Left ventricle myocardium inferior (tissue), 1 donor: ENCODE results near the gene CREBRF. TPM values are rescaled to one million over a fixed set of nuclear protein-coding genes. Genes with fewer than 3 reads are reported as not detected.
"Not testable (repeated sequence)": the region's sequence is repeated elsewhere in the genome, so short reads cannot be mapped to it uniquely, and the experiment has no call there.

Source experiments
- DNase-seq: peaks from one replicate; pipeline ENCODE4 v3.0.0-alpha.2; 2020
- H3K27ac ChIP-seq: fragments of 200-600 bp; replicated peaks from 2 replicates; pipeline ENCODE4 v1.8.0; 2021
- H3K27me3 ChIP-seq: fragments of 200-600 bp; 2 replicates; pipeline ENCODE4 v1.8.0; 2021; ENCODE audit warnings: low read depth
- H3K36me3 ChIP-seq: fragments of 200-600 bp; 2 replicates; pipeline ENCODE4 v1.8.0; 2021
- H3K4me1 ChIP-seq: fragments of 200-600 bp; 2 replicates; pipeline ENCODE4 v1.8.0; 2021
- H3K4me3 ChIP-seq: fragments of 200-600 bp; 2 replicates; pipeline ENCODE4 v1.8.0; 2021; ENCODE audit warnings: mild to moderate bottlenecking, moderate library complexity
- H3K9me3 ChIP-seq: fragments of 200-600 bp; replicated peaks from 2 replicates; pipeline ENCODE4 v1.8.0; 2021
- CTCF ChIP-seq: fragments of 200-600 bp; IDR thresholded peaks from 2 replicates; pipeline ENCODE4 v1.8.0; 2021; ENCODE audit warnings: antibody characterized with exemption, mild to moderate bottlenecking, borderline replicate concordance
- intact Hi-C: fragments of 100-400 bp; cut with micrococcal nuclease; formaldehyde crosslinking; loops from one replicate; pipeline ENCODE4 v1.11.0; 2022
- total RNA-seq: library from RNA; stranded (reverse); fragmentation: NEBNext Ultra II Directional; extraction: Animal tissue kit (Norgen Biotek cat#: 25700); gene quantifications from one replicate; pipeline ENCODE4 v1.2.1, GENCODE V29; 2021
- donor health status: DM: no; HTN: yes; CAD: no; lungs with severe emphysema.

The CREBRF gene
- total RNA-seq, 1 donor from 2014 or later, result 24.1 TPM

DNA sequence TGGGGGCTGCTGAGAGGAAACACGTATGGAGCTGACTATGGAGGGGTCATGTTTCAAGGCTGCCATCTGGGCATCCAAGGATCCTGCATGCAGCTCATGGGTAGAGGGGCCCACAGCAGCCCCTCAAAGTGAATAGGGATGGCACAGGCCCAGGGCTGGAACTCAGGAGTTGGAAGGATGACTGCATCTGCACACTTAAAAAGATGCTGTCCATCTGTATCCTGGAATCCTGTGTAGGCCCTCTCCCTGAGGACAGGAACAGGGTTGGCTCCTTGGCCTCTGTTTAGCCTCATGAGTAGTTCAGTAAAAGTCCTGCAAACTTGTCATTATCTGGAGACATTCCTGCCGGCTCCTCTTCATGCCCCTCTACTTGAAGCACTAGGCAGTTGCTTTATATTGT is 92.2 kb downstream of the CREBRF start:
- TF ChIP-seq CTCF, result no peak
- intact Hi-C loops, result no loop called here
- Histone ChIP-seq H3K4me1 (peaks cover 19% of the 10 kb centered on the region), H3K27ac (no peak overlapping the region), H3K27me3 (no peaks in the 10 kb centered on the region), H3K9me3 (no peaks in the 10 kb centered on the region), H3K36me3 (peaks cover 60% of the 10 kb centered on the region), H3K4me3 (no peak overlapping the region)
- DNase-seq, result no peak

DNA sequence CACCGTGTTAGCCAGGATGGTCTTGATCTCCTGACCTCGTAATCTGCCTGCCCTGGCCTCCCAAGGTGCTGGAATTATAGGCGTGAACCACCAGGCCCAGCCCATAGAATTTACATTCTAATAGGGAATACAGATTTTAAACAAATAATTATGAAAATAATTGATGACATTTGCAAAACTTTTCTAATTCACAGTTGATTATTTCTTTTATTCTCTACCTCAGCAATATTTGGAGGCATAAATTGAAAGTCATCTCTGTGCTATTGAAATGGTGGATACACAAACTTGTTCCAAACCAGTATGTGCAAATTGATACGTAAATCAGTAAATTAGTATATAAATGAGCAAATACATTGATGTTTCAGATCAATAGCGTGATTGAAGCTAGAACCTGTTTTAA is 96.4 kb downstream of the CREBRF start:
- H3K4me1 ChIP-seq, result no peaks in the 10 kb centered on the region
- H3K36me3 ChIP-seq, result peaks cover 89% of the 10 kb centered on the region
- H3K27ac ChIP-seq, result no peak overlapping the region
- no peak for DNase-seq
- no peak for TF ChIP-seq CTCF
- no peak overlapping the region for H3K4me3 ChIP-seq
- H3K9me3 ChIP-seq, result no peaks in the 10 kb centered on the region
- intact Hi-C loops, result no loop called here
- H3K27me3 ChIP-seq, result no peaks in the 10 kb centered on the region

DNA sequence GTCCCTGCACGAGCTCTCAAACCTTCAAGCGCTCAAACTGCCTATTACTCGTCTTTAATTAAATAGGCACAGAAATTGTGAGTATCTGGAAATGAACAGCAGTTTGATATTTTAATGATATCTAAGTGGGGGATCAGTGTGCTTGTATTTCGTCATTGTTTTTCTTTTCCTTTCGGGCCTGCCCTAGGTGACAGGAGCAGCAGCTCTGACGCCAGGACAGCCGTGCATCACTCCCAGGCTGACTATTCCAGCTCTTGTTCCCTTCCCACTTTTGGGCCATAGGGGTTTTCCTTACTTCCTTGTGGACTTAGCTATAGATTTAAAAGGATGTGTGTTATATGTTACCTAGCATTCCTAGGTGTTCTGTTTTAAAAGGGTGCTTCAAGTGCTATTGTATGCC is 97.7 kb downstream of the CREBRF start:
- Histone ChIP-seq H3K27me3 (no peaks in the 10 kb centered on the region), H3K4me3 (no peak overlapping the region), H3K4me1 (no peaks in the 10 kb centered on the region), H3K9me3 (no peaks in the 10 kb centered on the region), H3K27ac (no peak overlapping the region), H3K36me3 (peaks cover 91% of the 10 kb centered on the region)
- intact Hi-C loops, result no loop called here
- DNase-seq, result no peak
- no peak for TF ChIP-seq CTCF

DNA sequence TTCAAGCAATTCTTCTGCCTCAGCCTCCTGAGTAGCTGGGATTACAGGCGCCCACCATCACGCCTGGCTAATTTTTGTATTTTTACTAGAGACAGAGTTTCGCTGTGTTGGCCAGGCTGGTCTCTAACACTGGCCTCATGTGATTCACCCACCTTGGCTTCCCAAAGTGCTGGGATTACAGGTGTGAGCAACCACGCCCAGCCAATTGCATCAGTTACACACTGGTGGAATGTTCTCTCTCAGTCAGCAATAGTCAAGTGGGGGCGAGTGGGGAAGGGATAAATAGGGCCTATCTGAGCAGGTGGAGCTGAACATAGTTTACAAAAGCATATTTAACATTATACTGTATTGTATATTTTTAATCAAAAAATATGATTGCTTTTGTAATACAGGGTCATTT is 98.5 kb downstream of the CREBRF start:
- H3K4me1 ChIP-seq, H3K4me3 ChIP-seq, H3K9me3 ChIP-seq, H3K27ac ChIP-seq, DNase-seq, H3K27me3 ChIP-seq, intact Hi-C loops: not testable (repeated sequence)
- peaks cover 91% of the 10 kb centered on the region for H3K36me3 ChIP-seq

DNA sequence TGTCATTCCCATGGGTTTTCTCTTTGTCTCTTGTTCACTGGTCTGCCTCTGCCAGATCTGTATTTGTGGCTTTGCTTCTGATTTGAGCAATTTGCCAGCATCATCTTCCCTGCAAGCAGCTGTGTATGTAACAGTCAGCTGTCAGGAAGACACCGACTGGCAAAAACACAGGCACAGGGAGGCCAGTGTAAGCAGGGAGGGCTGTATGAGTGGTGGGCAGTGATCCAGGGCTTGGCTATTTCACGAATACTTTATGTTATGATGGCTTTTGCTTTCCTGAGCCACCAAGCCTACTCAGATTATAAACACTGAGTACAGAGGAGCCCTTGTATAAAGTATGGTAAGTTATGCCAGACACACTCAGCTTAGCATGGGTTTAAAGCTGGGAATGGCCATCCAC is 99.8 kb downstream of the CREBRF start:
- intact Hi-C loops, result no loop called here
- Histone ChIP-seq H3K4me1 (no peaks in the 10 kb centered on the region), H3K4me3 (no peak overlapping the region), H3K27me3 (no peaks in the 10 kb centered on the region), H3K27ac (no peak overlapping the region), H3K9me3 (no peaks in the 10 kb centered on the region), H3K36me3 (peaks cover 92% of the 10 kb centered on the region)
- TF ChIP-seq CTCF, result no peak
- DNase-seq, result no peak

- H3K9me3 ChIP-seq, result no peaks in the 10 kb centered on the region
- H3K27me3 ChIP-seq, result no peaks in the 10 kb centered on the region
- peaks cover 8% of the 10 kb centered on the region for H3K4me1 ChIP-seq
- DNase-seq, result no peak
- H3K27ac ChIP-seq, result no peak overlapping the region
- H3K4me3 ChIP-seq, result no peak overlapping the region
- TF ChIP-seq CTCF, result no peak
- H3K36me3 ChIP-seq, result peaks cover 95% of the 10 kb centered on the region
- intact Hi-C loops, result no loop called here
These were observed 102.2 kb downstream of the CREBRF start for GRCh38 chr5:173158366-173158765.
